Astrocyte of the cerebellum (primary cell): ENCODE measurements around the gene TRAPPC6A.
"Not testable (repeated sequence)": the region's sequence is repeated elsewhere in the genome, so short reads cannot be mapped to it uniquely, and the experiment has no call there.

ENCODE experiments used
- DNase-seq: peaks from one replicate; pipeline ENCODE4 v3.0.0-alpha.2; 2011; ENCODE audit warnings: low read depth
- H3K4me3 ChIP-seq: 2 replicates; pipeline ENCODE4 v1.5.1; 2011; ENCODE audit warnings: mild to moderate bottlenecking, low read depth, low read length, moderate library complexity
- in situ Hi-C: cut with HindIII; loops from 2 replicates; pipeline ENCODE4 v1.10.0; 2017; ENCODE audit warnings: low sequenced_read_pairs
- TF ChIP-seq, protein P1 (sequence below): IDR thresholded peaks from 2 replicates; pipeline ENCODE4 v1.5.1; 2012; ENCODE audit warnings: low read length, low read depth, moderate library complexity, mild to moderate bottlenecking; ENCODE audit errors: missing control alignments

Gene TRAPPC6A

DNA sequence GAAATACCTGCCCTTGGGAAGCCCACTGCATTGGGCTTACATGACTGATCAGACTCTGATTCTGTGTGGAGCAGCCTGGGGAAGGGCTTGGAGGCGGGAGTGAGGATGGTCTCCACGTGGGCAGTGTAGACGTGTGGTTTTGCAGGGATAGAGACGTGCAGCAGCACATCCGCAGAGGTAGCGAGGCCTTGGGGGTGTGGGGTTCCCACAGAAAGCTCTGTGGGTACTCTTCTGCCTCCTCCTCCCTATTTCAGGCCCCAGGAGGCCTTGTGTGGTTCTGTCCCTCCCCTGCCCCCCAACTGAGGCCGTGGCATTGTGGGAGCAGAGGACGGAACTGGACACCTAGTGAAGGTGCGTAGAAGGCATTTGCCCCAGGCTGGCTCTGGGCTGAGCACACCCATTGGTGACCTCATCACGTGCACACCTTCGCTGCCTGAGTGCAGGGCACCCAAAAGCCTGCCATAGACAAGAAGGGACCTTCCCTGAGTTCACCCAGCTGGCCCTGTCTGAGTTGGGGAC, 56.2 kb downstream of the TRAPPC6A start:
- in situ Hi-C loops, result loop anchor here (25.0 kb wide), 1 partner anchor 115 kb away; the partner anchor contains the start of gene EXOC3L2
- H3K4me3 ChIP-seq, result no peak overlapping the region
- TF ChIP-seq, protein P1, sequence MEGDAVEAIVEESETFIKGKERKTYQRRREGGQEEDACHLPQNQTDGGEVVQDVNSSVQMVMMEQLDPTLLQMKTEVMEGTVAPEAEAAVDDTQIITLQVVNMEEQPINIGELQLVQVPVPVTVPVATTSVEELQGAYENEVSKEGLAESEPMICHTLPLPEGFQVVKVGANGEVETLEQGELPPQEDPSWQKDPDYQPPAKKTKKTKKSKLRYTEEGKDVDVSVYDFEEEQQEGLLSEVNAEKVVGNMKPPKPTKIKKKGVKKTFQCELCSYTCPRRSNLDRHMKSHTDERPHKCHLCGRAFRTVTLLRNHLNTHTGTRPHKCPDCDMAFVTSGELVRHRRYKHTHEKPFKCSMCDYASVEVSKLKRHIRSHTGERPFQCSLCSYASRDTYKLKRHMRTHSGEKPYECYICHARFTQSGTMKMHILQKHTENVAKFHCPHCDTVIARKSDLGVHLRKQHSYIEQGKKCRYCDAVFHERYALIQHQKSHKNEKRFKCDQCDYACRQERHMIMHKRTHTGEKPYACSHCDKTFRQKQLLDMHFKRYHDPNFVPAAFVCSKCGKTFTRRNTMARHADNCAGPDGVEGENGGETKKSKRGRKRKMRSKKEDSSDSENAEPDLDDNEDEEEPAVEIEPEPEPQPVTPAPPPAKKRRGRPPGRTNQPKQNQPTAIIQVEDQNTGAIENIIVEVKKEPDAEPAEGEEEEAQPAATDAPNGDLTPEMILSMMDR, result no peak
- DNase-seq, result no peak

DNA sequence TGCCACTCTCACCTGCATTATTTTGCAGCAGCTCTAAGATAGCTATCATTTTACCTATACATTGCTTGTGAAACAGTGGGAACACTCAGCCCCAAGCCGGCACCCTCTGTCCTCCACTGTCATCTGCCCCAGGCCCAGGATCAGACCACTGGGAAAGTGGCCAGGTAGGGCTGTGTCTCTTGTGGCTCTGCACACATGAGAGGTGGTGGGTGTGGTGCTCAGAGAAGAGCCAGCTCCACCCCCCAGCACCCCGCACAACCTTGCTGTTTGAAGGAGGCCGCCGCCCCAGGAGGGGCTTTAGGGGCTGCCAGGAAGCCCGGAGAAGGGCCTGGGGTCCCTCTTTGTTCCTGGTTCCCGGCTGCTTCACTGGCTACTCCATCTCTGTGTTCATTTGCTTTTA, 58.5 kb downstream of the TRAPPC6A start:
- DNase-seq, result no peak
- no peak overlapping the region for H3K4me3 ChIP-seq
- in situ Hi-C loops, result loop anchor here (25.0 kb wide), 1 partner anchor 118 kb away; the partner anchor contains the start of gene EXOC3L2
- TF ChIP-seq, protein P1, result no peak

DNA sequence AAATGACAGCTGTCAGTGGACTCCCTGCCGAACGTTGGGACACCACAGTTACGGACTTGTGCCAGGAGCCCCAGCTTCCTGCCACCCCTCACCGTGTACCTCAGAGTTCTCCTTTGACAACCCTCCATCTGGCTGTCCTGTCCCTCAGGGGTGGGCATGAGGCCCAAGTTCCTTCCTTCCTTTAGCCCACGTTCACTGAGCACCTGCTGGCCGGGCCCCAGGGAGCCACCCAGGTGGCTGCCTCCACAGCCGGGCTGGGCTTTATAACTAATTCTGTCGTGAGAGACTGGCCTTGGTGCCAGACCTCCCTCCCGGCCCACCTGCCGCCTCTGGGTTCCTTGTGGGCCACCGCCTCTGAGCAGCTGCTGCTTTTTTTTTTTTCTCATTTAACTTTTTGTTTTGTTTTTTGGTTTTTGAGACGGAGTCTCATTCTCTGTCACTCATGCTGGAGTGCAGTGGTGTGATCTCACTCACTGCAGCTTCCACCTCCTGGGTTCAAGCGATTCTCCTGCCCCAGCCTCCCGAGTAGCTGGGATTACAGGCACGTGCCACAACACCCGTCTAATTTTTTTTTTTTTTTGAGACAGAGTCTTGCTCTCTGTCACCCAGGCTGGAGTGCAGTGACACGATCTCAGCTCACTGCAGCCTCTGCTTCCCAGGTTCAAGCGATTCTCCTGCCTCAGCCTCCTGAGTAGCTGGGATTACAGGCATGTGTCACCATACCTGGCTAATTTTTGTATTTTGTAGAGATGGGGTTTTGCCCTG, 59.3 kb downstream of the TRAPPC6A start:
- in situ Hi-C loops, result loop anchor here (25.0 kb wide), 1 partner anchor 119 kb away; the partner anchor contains the start of gene EXOC3L2
- H3K4me3 ChIP-seq, DNase-seq: not testable (repeated sequence)

DNA sequence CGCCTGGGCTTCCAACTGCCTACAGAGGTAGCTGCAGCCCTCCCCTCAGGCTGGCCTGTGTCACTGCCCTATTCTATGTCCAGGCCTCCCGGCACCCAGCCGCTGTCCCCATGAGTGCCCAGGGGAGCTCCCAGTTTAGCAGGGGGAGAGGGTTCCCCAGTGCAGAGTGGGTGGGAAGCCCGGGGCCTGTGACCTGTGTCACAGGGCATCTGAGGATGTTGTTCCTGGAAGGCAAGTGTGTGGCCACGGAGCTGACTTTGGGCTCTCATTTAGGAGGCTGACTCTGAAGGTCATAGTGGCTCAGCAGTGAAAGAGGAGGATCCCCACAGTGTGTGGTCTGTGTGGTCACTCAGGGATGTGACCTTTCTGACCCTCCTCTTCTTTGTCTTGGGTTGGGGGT, 59.9 kb downstream of the TRAPPC6A start:
- H3K4me3 ChIP-seq, result no peak overlapping the region
- in situ Hi-C loops, result loop anchor here (25.0 kb wide), 1 partner anchor 119 kb away; the partner anchor contains the start of gene EXOC3L2
- TF ChIP-seq, protein P1, result no peak
- no peak for DNase-seq

DNA sequence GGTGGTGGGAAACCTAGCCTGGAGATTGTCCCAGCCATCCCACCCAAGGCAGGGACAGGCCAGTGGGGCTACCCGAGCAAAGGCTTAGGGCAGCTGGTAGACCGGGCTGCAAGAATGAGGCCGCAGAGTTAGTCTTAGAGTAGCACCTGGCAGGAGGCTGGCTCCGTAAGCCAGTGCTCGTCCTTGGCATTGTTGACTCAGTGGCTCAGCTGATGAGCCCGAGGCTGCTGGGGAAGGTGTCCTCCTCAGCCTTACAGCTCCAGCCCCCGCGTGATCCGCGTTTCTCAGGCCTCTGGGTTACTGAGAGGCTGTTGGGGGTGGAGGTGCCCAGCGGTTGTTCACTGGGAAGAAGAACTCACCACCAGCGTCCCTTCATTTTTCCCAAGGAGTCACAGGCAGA, 60.4 kb downstream of the TRAPPC6A start:
- DNase-seq, result no peak
- in situ Hi-C loops, result loop anchor here (25.0 kb wide), 1 partner anchor 120 kb away; the partner anchor contains the start of gene EXOC3L2
- no peak overlapping the region for H3K4me3 ChIP-seq
- TF ChIP-seq, protein P1, result no peak

DNA sequence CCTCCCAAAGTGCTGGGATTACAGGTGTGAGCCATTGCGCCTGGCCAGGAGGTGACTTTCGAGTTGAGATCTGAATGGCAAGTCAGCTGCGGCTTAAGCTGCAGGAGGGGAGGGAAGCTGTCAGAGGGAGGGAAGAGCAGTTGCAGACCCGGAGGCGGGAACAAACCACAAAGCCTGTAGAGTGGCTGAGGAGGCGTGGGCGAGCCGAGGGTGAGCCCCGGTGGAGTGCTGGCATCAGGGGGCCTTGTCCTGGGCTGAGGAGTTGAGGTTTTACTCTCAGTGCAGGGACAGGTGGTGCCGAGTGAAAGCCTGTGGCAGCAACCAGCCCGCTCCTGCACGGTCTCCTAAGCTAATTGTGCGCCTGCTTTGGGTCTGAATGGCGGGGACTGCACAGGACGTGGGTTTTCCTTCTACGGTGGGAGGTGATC, 60.9 kb downstream of the TRAPPC6A start:
- no peak overlapping the region for H3K4me3 ChIP-seq
- in situ Hi-C loops, result loop anchor here (25.0 kb wide), 1 partner anchor 120 kb away; the partner anchor contains the start of gene EXOC3L2
- TF ChIP-seq, protein P1, result no peak
- DNase-seq, result no peak
